Measurements from ENCODE around the gene JAKMIP3.

GRCh38 chr10:132099389-132100090 is 33.8 kb downstream of the JAKMIP3 start:
- TF ChIP-seq, protein P1, sequence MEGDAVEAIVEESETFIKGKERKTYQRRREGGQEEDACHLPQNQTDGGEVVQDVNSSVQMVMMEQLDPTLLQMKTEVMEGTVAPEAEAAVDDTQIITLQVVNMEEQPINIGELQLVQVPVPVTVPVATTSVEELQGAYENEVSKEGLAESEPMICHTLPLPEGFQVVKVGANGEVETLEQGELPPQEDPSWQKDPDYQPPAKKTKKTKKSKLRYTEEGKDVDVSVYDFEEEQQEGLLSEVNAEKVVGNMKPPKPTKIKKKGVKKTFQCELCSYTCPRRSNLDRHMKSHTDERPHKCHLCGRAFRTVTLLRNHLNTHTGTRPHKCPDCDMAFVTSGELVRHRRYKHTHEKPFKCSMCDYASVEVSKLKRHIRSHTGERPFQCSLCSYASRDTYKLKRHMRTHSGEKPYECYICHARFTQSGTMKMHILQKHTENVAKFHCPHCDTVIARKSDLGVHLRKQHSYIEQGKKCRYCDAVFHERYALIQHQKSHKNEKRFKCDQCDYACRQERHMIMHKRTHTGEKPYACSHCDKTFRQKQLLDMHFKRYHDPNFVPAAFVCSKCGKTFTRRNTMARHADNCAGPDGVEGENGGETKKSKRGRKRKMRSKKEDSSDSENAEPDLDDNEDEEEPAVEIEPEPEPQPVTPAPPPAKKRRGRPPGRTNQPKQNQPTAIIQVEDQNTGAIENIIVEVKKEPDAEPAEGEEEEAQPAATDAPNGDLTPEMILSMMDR (IDR thresholded peaks at IDR 0.05) = no peak
- TF ChIP-seq POLR2A (IDR thresholded peaks at IDR 0.05) = no peak
